Prostate gland (tissue), 2 donors: ENCODE measurements around the gene CPNE4. TPM values are rescaled to one million over a fixed set of nuclear protein-coding genes. Genes with fewer than 3 reads are reported as not detected.

Experiments
- DNase-seq: peaks from one replicate; pipeline ENCODE4 v3.0.0-alpha.2; 2019; ENCODE audit warnings: low spot score
- H3K27ac ChIP-seq, 2 donors: fragments of 200-600 bp; sonication (generic); 2 replicates each; pipeline ENCODE4 v1.5.1; 2017 to 2019
- H3K27me3 ChIP-seq: fragments of 200-600 bp; sonication (generic); replicated peaks from 2 replicates; pipeline ENCODE4 v1.5.1; 2019; ENCODE audit not compliant: insufficient read depth
- H3K36me3 ChIP-seq, 2 donors: fragments of 200-600 bp; sonication (generic); 1 replicate in 1 of 2; 2 replicates in 1 of 2; pipeline versions ENCODE4 v1.5.1 to v1.8.1; 2017 to 2019
- H3K4me1 ChIP-seq: fragments of 200-600 bp; sonication (generic); replicated peaks from 2 replicates; pipeline ENCODE4 v1.5.1; 2019
- H3K4me3 ChIP-seq, 2 donors: fragments of 200-600 bp; sonication (generic); 2 replicates each; pipeline ENCODE4 v1.5.1; 2017 to 2019
- H3K9me3 ChIP-seq: fragments of 200-600 bp; sonication (generic); 2 replicates; pipeline ENCODE4 v1.5.1; 2017
- POLR2A ChIP-seq: fragments of 450-650 bp; IDR thresholded peaks from one replicate; pipeline ENCODE4 v1.6.1; 2016; ENCODE audit warnings: antibody characterized with exemption, mild to moderate bottlenecking
- POLR2AphosphoS5 ChIP-seq: sonication (generic); formaldehyde crosslinking; IDR thresholded peaks from one replicate; pipeline ENCODE4 v1.6.1; 2017; ENCODE audit warnings: antibody characterized with exemption
- WGBS: methylation state at CpG from one replicate; pipeline ENCODE4 v1.1.5; 2018; 5-methylcytosine and 5-hydroxymethylcytosine counted together
- intact Hi-C: fragments of 100-400 bp; cut with DNase I; formaldehyde crosslinking; loops from one replicate; pipeline ENCODE4 v1.14.2; 2022
- total RNA-seq, 2 donors: library from RNA; depleted of rRNA; stranded (reverse); fragments of >200 nt; gene quantifications; one replicate each; pipeline ENCODE4 v1.1.0, GENCODE V29; 2016
- TF ChIP-seq, protein P1 (sequence below), 4 experiments: fragments of 200-600 bp in 2 of 4; fragments of 450-650 bp in 2 of 4; sonication (generic) in 2 of 4; IDR thresholded peaks; 1 replicate in 3 of 4; 2 replicates in 1 of 4; pipeline ENCODE4 v1.5.1; 2016 to 2019; ENCODE audit warnings: antibody characterized with exemption in 4 of 4, mild to moderate bottlenecking in 2 of 4, moderate library complexity in 2 of 4

CPNE4 gene
- total RNA-seq, 2 donors from 2014 or later = 39.9 to 68.2 TPM

DNA sequence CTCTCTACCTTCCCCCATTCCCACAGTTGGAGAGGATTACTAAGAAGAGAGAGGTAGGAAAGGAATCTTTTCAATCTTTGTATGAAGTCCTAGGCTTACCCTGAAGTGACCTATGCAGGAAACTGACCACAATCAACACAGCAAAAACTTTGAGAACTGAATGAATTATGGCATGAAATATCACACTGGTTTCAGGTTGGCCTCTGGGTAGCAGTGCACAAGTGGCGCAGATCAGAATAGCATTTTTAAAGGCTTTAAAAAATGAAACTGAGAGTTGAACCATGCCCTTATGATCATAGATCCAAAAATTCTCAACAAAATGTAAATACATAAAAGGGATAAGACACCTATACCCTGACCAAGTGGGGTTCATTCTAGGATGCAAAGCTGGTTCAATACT is 198.9 kb downstream of the CPNE4 start:
- intact Hi-C loops = no loop called here
- Histone ChIP-seq H3K36me3 (no peaks in the 10 kb centered on the region), H3K4me1 (no peaks in the 10 kb centered on the region), H3K4me3 (no peak overlapping the region), H3K9me3 (no peaks in the 10 kb centered on the region), H3K27me3 (no peaks in the 10 kb centered on the region), H3K27ac (no peak overlapping the region)
- TF ChIP-seq POLR2AphosphoS5 = no peak
- 93% methylated on average over 1 of the region's 1 CpG for WGBS
- DNase-seq = no peak

DNA sequence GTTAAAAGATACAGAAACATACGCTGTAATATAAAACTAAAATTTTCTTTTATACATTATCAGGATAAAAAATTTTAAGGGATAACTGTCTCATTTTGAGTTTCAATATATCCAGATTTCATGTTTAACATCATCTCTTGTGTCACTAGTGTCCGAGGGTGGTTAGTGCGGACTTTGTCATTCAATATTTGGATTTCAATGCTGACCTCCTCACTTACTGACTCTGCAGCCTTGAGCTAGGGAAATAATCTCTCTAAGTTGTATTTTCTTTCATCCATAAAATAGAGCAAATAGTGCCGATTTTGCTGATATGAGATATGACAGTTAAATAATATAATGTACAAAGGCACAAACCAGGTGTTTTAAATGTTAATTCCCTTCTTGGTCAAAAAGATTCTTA is 203.2 kb downstream of the CPNE4 start:
- intact Hi-C loops = no loop called here
- 89% methylated on average over 4 of the region's 4 CpGs for WGBS

DNA sequence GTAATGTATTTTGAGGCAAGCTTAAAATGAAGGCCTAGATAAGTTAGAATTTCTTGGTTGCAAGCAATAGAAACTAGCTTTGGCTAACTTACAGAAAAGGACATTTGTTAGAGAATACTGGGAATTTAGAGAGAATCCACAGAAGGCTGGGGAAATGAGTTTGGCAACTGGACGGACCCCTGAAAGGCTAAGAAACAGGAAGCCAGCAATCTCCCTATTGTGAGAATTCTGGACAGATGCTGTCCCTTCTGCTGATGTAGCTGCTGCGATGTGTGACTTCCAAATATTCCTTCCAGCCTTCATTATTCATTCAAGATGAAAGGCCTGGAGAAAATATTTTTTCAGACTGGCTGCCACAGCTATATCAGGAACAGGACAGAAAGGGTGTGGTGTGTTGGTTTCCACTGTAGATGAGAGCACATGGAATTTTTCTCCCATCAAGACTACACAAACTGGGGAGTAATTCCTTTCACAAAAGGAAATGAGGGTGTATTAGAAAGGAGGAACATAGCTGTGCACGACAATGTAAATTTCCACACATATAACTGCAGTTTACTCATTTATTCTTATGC is 213.5 kb downstream of the CPNE4 start:
- Histone ChIP-seq H3K36me3 (no peaks in the 10 kb centered on the region), H3K4me3 (no peak overlapping the region), H3K27ac (no peak overlapping the region), H3K4me1 (no peaks in the 10 kb centered on the region), H3K9me3 (no peaks in the 10 kb centered on the region), H3K27me3 (no peaks in the 10 kb centered on the region)
- intact Hi-C loops = no loop called here
- TF ChIP-seq, protein P1, sequence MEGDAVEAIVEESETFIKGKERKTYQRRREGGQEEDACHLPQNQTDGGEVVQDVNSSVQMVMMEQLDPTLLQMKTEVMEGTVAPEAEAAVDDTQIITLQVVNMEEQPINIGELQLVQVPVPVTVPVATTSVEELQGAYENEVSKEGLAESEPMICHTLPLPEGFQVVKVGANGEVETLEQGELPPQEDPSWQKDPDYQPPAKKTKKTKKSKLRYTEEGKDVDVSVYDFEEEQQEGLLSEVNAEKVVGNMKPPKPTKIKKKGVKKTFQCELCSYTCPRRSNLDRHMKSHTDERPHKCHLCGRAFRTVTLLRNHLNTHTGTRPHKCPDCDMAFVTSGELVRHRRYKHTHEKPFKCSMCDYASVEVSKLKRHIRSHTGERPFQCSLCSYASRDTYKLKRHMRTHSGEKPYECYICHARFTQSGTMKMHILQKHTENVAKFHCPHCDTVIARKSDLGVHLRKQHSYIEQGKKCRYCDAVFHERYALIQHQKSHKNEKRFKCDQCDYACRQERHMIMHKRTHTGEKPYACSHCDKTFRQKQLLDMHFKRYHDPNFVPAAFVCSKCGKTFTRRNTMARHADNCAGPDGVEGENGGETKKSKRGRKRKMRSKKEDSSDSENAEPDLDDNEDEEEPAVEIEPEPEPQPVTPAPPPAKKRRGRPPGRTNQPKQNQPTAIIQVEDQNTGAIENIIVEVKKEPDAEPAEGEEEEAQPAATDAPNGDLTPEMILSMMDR (IDR thresholded peaks at IDR 0.05) = no peak
- TF ChIP-seq POLR2AphosphoS5 (no peak), POLR2A (no peak)
- WGBS = 73% methylated on average over 3 of the region's 3 CpGs
- DNase-seq = no peak

More for the DNA sequence above, 203.2 kb downstream of the CPNE4 start:
- Histone ChIP-seq H3K27ac (no peak overlapping the region), H3K4me3 (no peak overlapping the region), H3K27me3 (no peaks in the 10 kb centered on the region), H3K36me3 (no peaks in the 10 kb centered on the region), H3K4me1 (no peaks in the 10 kb centered on the region), H3K9me3 (no peaks in the 10 kb centered on the region)
- TF ChIP-seq POLR2A = no peak
- TF ChIP-seq, protein P1 (IDR thresholded peaks at IDR 0.05) = no peak
- TF ChIP-seq POLR2AphosphoS5 = no peak
- no peak for DNase-seq

DNA sequence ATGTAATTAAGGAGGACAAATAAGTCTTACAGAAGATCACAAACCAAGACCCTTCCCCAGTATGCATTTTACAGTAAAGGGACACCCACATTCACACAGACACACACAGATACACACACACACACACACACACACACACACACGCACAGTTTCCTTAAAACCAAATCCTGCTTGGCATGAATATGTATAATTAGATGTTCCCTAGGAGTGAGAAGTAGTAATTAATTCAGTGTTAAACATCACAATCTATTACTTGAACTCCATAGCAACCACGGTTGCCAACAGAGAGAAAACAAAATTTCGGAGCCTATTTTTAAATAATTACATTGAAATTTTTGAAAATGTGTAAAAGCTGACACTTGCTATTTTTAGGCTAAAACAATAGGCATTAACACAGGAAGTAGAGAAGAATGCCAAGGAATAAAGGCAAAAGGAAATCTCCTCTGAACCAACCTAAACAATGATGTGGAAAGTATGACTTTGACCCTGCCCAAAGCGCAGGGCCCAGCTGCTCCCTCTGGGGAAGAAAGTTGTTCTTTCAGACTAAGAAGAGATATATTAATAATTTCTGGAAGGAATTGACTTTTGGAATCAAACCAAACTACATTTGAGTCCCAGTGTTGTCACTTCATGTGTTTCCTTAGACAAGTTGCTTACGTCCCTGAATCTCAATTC is 215.3 kb downstream of the CPNE4 start:
- Histone ChIP-seq H3K4me1 (no peaks in the 10 kb centered on the region), H3K9me3 (no peaks in the 10 kb centered on the region), H3K36me3 (no peaks in the 10 kb centered on the region), H3K27me3 (no peaks in the 10 kb centered on the region), H3K27ac (no peak overlapping the region), H3K4me3 (no peak overlapping the region)
- WGBS = 85% methylated on average over 5 of the region's 5 CpGs
- DNase-seq = no peak
- TF ChIP-seq POLR2AphosphoS5 (no peak), POLR2A (no peak)
- intact Hi-C loops = no loop called here

DNA sequence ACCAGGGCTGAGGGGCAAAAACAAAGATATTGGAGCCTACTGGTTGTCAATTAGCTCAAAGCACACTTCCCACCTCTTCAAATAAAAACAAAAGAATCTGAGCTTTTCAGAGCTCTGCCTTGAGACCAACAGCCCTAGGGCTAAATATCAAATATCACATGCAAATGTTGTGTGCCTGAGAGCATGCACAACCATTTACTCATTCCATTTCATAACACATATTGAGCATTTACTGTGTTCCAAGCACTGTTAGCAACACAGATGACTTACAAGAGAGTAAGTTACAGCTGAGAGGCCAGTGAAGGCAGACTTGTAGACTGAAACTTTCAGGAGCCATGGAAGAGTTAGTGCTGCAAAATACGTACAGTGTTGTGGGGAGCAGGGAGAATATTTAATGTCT is 222.4 kb downstream of the CPNE4 start:
- no peaks in the 10 kb centered on the region for H3K36me3 ChIP-seq
- 82% methylated on average over 1 of the region's 1 CpG for WGBS

More for the DNA sequence above, 222.4 kb downstream of the CPNE4 start:
- Histone ChIP-seq H3K27ac (no peak overlapping the region), H3K4me3 (no peak overlapping the region), H3K4me1 (no peaks in the 10 kb centered on the region), H3K27me3 (no peaks in the 10 kb centered on the region), H3K9me3 (no peaks in the 10 kb centered on the region)
- intact Hi-C loops = no loop called here
- TF ChIP-seq POLR2A = no peak
- TF ChIP-seq POLR2AphosphoS5 = no peak
- TF ChIP-seq, protein P1 (IDR thresholded peaks at IDR 0.05) = no peak
- DNase-seq = no peak
